RWPE2 (cell line): ENCODE data around the gene KIFC3.

ENCODE experiments used
- ATAC-seq: fragments of 200-7000 bp; cut with Tn5 transposase; 3 replicates; pipeline ENCODE4 v1.9.1; 2021; ENCODE audit warnings: low read depth
- DNase-seq: peaks from one replicate; pipeline ENCODE4 v3.0.0-alpha.2; 2020; ENCODE audit warnings: low spot score
- H3K27ac ChIP-seq: fragments of 450-650 bp; 2 replicates; pipeline ENCODE4 v1.5.1; 2017; ENCODE audit warnings: mild to moderate bottlenecking; ENCODE audit not compliant: poor library complexity, severe bottlenecking
- H3K27me3 ChIP-seq: fragments of 250-450 bp; sonication (Bioruptor Pico); 2 replicates; pipeline ENCODE4 v1.5.1; 2021; ENCODE audit warnings: mild to moderate bottlenecking, moderate library complexity; ENCODE audit not compliant: insufficient read depth, poor library complexity, severe bottlenecking
- H3K36me3 ChIP-seq: fragments of 250-450 bp; sonication (Bioruptor Pico); 2 replicates; pipeline ENCODE4 v1.5.1; 2020; ENCODE audit warnings: low read depth, mild to moderate bottlenecking, moderate library complexity
- H3K4me1 ChIP-seq: fragments of 250-450 bp; sonication (Bioruptor Pico); 2 replicates; pipeline ENCODE4 v1.5.1; 2021; ENCODE audit warnings: mild to moderate bottlenecking, moderate library complexity; ENCODE audit not compliant: insufficient read depth, poor library complexity, severe bottlenecking
- H3K4me3 ChIP-seq: fragments of 250-450 bp; sonication (Bioruptor Pico); 2 replicates; pipeline ENCODE4 v1.5.1; 2021; ENCODE audit warnings: mild to moderate bottlenecking, moderate library complexity; ENCODE audit not compliant: severe bottlenecking
- H3K9me3 ChIP-seq: fragments of 250-450 bp; sonication (Bioruptor Pico); 2 replicates; pipeline ENCODE4 v1.5.1; 2021; ENCODE audit warnings: mild to moderate bottlenecking, moderate library complexity; ENCODE audit not compliant: severe bottlenecking
- CTCF ChIP-seq: fragments of 450-650 bp; IDR thresholded peaks from one replicate; pipeline ENCODE4 v1.5.1; 2017; ENCODE audit warnings: mild to moderate bottlenecking, moderate library complexity; ENCODE audit not compliant: poor library complexity, severe bottlenecking

The KIFC3 gene

GRCh38 chr16:57727610-57728009 lies 74.7 kb downstream of the KIFC3 start:
- H3K9me3 ChIP-seq, result no peaks in the 10 kb centered on the region
- H3K27me3 ChIP-seq, result no peaks in the 10 kb centered on the region
- no peak overlapping the region for H3K27ac ChIP-seq
- no peaks in the 10 kb centered on the region for H3K36me3 ChIP-seq
- no peaks in the 10 kb centered on the region for H3K4me1 ChIP-seq
- ATAC-seq, result no peak
- no peak for DNase-seq
- H3K4me3 ChIP-seq, result no peak overlapping the region
- TF ChIP-seq CTCF, result no peak

GRCh38 chr16:57726433-57726947 lies 75.8 kb downstream of the KIFC3 start:
- no peak for TF ChIP-seq CTCF
- H3K27me3 ChIP-seq, result no peaks in the 10 kb centered on the region
- ATAC-seq (no peak), DNase-seq (no peak)
- no peaks in the 10 kb centered on the region for H3K36me3 ChIP-seq
- no peak overlapping the region for H3K4me3 ChIP-seq
- no peak overlapping the region for H3K27ac ChIP-seq
- H3K9me3 ChIP-seq, result no peaks in the 10 kb centered on the region
- no peaks in the 10 kb centered on the region for H3K4me1 ChIP-seq

GRCh38 chr16:57725976-57726375 lies 76.3 kb downstream of the KIFC3 start:
- ATAC-seq (no peak), DNase-seq (no peak)
- TF ChIP-seq CTCF, result no peak
- Histone ChIP-seq H3K9me3 (no peaks in the 10 kb centered on the region), H3K4me1 (no peaks in the 10 kb centered on the region), H3K36me3 (no peaks in the 10 kb centered on the region), H3K27me3 (no peaks in the 10 kb centered on the region), H3K4me3 (no peak overlapping the region), H3K27ac (no peak overlapping the region)

- no peak overlapping the region for H3K4me3 ChIP-seq
- DNase-seq, result no peak
- ATAC-seq, result no peak
Measured at GRCh38 chr16:57725554-57725953, 76.7 kb downstream of the KIFC3 start.

More at GRCh38 chr16:57725554-57725953, 76.7 kb downstream of the KIFC3 start:
- Histone ChIP-seq H3K27me3 (no peaks in the 10 kb centered on the region), H3K4me1 (no peaks in the 10 kb centered on the region), H3K9me3 (no peaks in the 10 kb centered on the region), H3K36me3 (no peaks in the 10 kb centered on the region), H3K27ac (no peak overlapping the region)
- no peak for TF ChIP-seq CTCF
